D721Med (cell line): ENCODE measurements around the gene RIBC2.
"Not testable (repeated sequence)": the region's sequence is repeated elsewhere in the genome, so short reads cannot be mapped to it uniquely, and the experiment has no call there.

Experiments used
- DNase-seq: peaks from one replicate; pipeline ENCODE4 v3.0.0; 2011; ENCODE audit warnings: low spot score; ENCODE audit not compliant: insufficient read length
- FAIRE-seq: peaks from 2 replicates; lab custom pipeline; 2011; peaks lifted over from hg19 to GRCh38; lab: Jason Lieb, UNC
- TF ChIP-seq, protein P1 (sequence below): IDR thresholded peaks from 2 replicates; pipeline ENCODE4 v1.5.1; 2012; ENCODE audit warnings: mild to moderate bottlenecking, control low read depth; ENCODE audit not compliant: insufficient read depth; ENCODE audit errors: missing control alignments

The RIBC2 gene

DNA sequence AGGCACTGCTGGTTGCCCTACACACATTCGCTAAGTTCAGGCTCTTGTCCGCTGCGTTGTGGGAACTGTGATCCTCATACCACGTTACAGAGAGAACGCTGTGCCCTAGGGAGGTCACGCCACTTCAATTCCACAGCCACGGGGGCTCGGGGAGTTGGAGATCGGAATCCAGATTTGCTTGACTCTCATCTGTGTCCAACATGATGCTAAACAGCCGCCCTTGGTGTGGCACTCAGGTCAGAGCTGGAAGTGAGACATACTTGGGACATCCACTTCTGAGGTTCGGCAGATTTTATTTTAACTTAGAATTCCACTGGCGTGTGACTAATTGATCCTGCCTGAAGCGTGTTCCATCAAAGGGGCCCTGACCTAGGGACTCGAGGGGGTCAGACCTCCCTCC, 41.7 kb downstream of the RIBC2 start:
- DNase-seq (no peak), FAIRE-seq (no peak)
- TF ChIP-seq, protein P1, sequence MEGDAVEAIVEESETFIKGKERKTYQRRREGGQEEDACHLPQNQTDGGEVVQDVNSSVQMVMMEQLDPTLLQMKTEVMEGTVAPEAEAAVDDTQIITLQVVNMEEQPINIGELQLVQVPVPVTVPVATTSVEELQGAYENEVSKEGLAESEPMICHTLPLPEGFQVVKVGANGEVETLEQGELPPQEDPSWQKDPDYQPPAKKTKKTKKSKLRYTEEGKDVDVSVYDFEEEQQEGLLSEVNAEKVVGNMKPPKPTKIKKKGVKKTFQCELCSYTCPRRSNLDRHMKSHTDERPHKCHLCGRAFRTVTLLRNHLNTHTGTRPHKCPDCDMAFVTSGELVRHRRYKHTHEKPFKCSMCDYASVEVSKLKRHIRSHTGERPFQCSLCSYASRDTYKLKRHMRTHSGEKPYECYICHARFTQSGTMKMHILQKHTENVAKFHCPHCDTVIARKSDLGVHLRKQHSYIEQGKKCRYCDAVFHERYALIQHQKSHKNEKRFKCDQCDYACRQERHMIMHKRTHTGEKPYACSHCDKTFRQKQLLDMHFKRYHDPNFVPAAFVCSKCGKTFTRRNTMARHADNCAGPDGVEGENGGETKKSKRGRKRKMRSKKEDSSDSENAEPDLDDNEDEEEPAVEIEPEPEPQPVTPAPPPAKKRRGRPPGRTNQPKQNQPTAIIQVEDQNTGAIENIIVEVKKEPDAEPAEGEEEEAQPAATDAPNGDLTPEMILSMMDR, result no peak

DNA sequence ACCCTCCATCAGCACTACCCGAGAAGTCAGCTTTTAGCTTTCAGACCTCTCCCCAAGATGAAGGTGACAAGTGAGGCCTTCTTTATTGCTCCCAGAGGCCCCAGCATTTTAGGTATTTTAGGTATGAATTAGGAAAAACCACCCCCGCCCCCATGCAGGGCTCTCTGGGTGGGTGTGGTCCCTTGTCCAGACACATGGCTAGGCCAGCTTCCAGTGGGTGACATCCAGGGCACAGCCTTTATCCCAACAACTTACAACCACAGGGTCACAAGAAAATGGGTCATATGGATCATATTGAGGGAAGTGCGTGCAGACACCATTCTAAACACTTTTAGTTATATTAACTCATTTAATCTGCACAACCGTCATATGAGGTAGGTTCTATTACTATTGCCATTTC, 42.1 kb downstream of the RIBC2 start:
- FAIRE-seq (no peak), DNase-seq (no peak)
- TF ChIP-seq, protein P1, result no peak

DNA sequence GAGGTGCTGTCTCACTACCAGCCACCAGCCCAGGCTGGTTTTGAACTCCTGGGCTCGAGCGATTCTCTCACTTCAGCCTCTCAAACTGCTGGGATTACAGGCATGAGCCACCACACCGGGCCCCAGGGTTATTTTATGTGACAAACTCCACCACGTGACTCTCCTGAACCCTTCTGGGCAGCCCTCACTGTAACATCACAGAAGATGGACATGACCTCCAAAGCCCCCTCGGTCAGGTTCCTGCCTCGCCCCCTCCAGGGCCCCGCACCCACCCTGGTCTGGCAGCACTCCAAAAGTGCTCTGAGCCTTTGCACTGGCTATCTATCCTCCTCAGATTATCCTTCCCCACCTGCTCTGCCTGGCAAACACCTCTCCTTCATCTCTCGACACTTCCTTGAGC, 43.3 kb downstream of the RIBC2 start:
- FAIRE-seq, result no peak

GRCh38 chr22:45458532-45458931, 45.0 kb downstream of the RIBC2 start:
- DNase-seq (no peak), FAIRE-seq (no peak)
- TF ChIP-seq, protein P1, result no peak

More for the DNA sequence above, 43.3 kb downstream of the RIBC2 start:
- DNase-seq, result no peak
- TF ChIP-seq, protein P1, result no peak

- no peak for FAIRE-seq
- no peak for DNase-seq
- TF ChIP-seq, protein P1, result no peak
Observed at GRCh38 chr22:45459235-45459634, 45.7 kb downstream of the RIBC2 start.

DNA sequence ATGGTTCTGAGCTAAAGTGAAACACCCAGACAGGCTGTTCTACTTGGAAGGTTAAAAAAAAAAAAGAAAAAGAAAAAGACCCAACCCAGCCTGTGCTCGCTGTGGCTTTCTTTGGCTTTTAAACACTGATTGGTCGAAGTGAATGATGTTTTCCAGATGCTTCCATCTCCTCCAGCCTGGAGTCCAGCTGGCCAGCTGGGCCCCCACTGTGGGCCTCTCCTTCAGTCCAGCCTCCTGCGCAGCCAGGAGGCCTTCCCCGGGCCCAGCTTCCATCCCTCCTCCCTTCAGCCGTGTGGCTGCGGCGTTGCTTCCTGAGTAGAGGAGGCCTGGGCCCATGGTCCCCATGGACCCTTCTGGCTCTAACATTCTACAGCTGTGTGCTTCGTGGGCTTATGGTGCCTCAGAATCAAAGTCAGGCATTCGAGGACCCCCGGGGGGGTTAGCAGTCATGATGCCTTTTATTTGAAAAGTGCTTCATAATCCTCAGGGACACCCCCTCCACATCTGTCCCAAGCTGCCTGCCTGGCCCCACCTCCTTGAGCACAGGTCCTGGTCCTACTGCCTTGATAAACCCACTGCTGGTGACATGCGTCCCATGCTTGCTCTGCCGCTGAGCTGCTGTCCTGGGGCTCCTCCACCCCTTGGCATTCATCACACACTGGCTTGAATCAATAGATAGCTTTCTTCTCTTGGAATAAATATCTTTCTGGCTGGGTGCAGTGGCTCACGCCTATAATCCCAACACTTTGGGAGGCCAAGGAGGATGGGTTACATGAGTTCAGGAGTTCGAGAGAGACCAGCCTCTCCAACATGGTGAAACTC, 47.0 kb downstream of the RIBC2 start:
- FAIRE-seq (no peak), DNase-seq (no peak)
- TF ChIP-seq, protein P1, result no peak

GRCh38 chr22:45462034-45462655, 48.7 kb downstream of the RIBC2 start:
- FAIRE-seq (no peak), DNase-seq (no peak)
- TF ChIP-seq, protein P1, result no peak

GRCh38 chr22:45463691-45464090, 50.2 kb downstream of the RIBC2 start:
- not testable (repeated sequence) for FAIRE-seq, DNase-seq
